ENCODE measurements around the gene STRIT1.
"Not testable (repeated sequence)": the region's sequence is repeated elsewhere in the genome, so short reads cannot be mapped to it uniquely, and the experiment has no call there.

STRIT1 gene

DNA sequence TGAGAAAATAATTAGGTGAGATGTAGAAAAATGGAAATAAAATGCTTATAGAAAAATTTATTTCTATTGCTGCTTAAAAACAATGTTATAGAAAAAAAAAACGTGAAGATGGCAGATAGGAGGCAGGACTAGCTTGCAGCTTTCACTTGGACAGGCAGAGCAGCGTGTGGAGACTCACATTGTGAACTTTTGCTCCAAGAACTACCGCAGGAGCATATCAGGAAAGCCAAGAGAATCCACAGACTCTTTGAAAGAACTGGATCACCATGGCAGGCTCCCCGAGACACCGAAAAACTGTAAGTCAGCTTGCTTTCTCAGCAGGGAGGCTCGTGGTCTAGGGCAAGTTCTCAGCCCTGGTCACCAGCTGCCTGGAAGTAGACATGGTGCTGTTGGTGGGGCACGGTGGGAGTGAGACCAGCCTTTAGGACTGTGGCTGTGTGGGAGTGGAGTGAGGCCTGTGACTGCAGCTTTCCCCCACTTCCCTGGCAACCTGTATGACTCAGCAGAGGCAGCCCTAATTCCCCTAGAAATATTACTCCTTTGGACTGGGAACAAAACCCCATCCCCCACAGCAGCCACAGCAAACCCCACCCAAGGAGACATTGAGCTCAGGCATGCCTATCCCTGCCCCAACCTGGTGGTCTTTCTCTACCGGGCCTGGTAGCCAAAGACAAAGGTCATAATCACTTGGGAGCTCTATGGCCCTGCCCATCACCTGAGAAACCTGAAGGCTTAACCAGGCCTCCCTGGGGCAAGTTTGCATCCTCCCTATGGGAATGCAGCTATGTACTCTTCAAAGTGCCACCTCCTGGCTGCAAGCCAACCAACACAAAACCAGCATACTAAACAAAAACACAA, 22.8 kb downstream of the STRIT1 start:
- DNase-seq (ENCODE audit: low read depth), result peak; percentile 19

DNA sequence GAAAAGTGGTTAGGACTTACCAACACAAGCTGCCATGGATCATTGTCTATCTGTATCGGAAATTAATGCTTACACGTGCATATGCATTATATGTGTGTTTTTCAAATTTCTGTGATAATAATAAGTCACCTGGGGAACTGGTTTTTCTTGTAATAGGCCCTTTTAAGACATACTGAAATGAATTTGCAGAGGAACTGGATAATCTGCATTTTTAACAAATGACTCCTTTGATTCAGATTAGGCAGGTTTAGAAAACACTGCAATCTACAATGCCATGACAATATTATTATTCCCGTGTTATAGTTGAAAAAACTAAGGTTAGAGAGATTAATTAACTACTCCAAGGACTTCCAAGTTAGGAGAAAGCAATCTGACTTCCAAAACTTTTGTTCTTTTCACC, 23.4 kb downstream of the STRIT1 start:
- DNase-seq (ENCODE audit: low read depth), result no peak

DNA sequence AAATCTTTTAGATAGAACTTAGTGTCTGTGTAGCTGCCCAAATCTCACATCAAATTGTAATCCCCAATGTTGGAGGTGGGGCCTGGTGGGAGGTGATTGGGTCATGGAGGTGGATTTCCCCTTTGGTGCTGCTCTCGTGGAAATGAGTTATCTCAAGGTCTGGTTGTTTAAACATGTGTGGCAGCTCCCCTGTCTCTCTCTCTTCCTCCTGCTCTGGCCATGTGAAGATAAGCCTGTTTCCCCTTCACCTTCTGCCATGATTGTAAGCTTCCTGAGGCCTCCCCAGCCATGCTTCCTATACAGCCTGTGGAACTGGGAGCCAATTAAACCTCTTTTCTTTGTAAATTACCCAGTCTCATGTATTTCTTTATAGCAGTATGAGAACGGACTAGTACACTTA, 30.6 kb downstream of the STRIT1 start:
- DNase-seq (ENCODE audit: low read depth), result not testable (repeated sequence)

DNA sequence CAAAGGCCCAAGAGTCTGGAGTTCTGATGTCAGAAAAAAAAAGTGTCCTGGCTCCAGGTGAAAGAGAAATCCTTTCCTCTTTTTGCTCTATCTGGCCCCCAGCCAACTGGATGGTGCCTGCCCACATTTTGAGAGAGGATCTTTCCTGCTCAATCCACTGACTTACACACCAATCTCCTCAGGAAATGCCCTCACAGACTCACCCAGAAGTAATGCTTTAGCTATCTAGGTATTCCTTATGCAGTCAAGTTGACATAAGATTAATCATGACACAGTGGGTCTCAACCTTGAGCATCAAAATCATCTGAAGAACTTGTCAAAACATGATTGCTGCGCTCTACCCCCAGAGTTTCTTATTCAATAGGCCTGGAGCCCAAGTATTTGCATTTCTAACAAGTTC, 31.2 kb downstream of the STRIT1 start:
- DNase-seq (ENCODE audit: low read depth), result no peak

DNA sequence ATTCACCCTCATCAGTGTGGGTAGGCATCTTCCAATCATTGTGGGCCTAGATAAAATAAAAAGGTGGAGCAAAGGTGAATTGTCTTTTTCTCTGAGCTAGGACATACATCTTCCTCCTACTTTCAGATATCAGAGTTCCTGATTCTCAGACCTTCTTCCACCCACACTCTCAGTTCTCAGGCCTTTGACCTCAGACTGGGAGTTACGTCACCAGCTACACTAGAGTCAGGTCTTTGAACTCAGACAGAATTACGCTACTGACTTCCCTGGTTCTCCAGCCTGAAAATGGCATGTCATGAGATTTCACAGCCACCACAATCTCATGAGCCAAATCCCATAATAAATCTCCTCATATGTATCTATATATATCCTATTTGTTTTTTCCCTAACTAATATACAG, 39.0 kb downstream of the STRIT1 start:
- peak; percentile 11 for DNase-seq (ENCODE audit: low read depth)

DNA sequence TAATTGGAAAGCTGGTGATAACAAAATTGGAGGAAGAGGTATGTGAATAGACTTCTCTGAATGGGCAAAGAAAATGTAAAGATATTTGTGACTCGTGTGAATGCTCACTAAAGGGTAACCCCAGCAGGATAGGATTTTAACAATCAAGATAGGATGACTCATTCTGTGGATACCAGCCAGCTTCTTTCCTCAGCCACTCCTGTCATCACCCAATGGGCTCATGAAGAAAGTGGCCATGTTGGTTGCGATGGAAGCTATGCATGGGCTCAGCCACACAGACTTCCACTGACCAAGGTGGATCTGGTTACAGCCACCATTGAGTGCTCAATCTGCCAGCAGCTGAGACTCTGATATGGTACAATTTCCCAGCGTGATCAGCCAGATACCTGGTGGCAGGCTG, 40.9 kb downstream of the STRIT1 start:
- DNase-seq (ENCODE audit: low read depth), result peak; percentile 41

DNA sequence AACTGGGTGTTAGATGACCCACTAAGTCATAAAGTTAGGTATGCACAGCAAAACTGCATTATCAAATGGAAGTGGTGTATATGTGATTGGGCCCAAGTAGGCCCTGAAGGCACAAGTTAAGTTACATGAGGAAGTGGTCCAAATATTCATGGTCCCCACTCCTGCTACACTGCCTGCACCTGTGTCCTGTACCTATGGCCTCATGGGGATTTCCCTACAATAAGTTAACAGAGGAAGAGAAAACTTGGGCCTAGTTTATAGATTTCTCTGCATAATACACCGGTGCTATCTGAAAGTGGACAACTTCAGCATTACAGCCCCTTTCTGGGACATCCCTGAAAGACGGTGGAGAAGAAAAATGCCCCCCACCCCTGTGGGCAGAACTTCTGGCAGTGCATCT, 41.5 kb downstream of the STRIT1 start:
- DNase-seq (ENCODE audit: low read depth), result no peak

DNA sequence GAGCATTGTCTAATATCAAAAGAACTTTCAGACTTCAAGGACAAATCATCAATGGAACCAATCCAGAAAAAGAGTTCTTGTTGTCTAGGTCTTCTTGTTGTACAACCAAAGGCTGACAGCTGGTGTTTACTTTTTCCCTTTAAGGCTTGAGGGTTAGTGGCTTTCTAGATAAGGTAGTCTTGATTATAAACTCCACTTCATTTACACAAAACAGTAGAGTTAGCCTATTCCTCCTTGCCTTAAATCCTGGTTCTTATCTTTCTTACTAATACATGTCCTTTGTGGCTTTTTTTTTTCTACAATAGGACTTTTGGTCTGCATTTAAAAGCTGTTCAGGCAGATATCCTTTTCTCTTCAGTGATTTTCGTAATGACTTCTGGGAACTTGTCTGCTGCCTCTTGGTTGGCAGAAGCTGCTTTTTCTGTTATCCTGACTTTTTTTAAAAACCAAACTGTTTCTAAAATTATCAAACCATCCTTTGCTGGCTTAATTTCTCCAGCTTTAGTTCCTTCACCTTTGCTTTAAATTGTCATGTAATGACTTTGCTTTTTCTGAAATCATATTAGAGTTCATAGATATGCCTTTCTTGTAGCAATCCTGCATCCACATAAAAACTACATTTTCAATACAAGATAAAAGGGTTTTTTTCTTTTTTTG, 44.8 kb downstream of the STRIT1 start:
- DNase-seq (ENCODE audit: low read depth), result peak; percentile 43

DNA sequence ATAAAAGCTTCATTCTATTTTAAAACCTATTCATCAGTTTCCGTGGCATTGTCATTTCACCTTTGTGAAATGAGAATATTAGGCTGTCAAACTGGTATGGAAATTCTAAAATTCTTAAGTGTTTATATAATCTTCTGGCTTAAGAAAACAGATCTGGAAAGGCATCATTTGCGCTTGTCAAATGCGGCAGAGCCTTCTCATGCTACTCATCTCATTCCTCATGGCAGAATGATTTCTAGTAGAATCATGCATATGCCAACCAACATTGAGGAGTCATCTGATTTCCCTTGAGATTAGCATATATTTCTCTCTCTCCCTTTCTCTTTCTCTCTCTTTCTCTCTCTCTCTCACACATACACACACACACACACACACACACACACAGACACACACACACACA, 48.8 kb downstream of the STRIT1 start:
- no peak for DNase-seq (ENCODE audit: low read depth)

DNA sequence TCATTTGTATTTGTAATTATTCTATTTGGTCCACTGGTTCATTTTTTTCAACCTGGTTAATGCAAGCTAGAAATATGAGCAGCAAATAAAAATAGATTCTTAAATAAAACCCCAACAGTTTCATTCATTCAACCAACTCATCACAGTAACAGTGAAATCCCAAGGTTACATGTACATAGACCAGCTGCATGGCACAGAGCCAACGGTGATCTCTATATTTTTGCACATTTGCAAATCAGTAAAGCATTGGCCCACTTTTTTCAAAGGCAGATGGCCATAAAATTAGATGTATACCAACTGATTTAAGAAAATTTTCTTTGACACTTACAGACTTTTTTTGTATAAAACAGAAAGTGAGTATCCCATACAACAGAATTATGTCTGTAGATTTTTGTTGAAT, 49.3 kb downstream of the STRIT1 start:
- no peak for DNase-seq (ENCODE audit: low read depth)

DNA sequence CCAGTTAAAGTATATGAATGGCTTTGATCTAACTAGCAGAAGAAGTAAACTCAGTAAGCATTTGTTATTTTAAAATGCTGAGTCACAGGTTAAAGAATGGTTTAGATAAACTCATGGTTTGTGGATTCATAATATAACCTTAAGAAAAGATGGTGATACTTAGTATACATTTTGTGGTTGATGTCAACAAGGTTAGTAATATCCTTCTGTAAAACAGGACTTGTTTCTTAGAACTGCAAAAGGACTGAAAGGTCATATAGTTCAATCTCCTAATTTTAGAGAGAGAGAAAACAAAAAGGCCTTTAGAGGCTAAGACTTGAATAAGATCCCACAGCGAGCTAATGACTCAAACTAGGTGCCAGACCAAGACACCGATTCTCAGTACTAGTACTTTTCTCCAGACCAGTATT, 50.0 kb downstream of the STRIT1 start:
- peak; percentile 15 for DNase-seq (ENCODE audit: low read depth)

DNA sequence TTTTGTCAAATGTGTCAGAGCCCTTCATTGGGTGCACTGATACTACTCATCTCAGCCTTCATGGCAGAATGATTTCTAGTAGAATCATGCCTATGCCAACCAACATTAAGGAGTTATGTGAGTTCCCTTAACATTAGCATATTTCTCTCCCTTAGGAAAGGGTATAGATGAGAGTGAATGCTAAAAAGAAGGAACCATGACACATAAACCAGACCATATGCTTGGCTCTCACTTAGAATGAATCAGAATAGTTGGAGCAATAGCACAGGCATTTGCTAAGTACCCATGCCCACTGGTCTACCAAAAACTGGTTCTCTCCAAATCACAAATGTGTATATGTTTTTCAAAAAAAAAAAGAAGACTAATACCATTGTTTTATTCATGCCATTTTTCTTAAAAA, 51.1 kb downstream of the STRIT1 start:
- peak; percentile 21 for DNase-seq (ENCODE audit: low read depth)

DNA sequence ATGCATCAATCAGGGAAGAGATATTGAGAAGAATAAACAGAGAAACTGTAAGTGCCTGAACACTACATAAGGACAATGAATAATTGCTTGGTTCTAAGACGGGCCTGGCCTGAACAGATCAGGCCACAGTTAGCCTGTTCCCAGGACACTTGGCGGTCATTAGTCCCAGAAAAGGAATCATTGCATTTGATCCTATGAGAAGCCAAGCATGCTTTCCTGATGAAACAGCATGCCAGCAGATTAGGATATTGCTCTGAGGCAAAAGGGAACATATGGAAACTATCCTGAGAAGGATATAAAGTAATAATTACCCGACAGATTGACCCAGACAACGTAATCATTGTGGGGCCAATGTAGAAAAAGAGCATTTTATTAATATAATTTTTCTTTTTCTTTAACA, 51.9 kb downstream of the STRIT1 start:
- DNase-seq (ENCODE audit: low read depth), result peak; percentile 44

Data from amniotic epithelial cell (primary cell).